Measurements from ENCODE around the gene SLCO3A1.

DNA sequence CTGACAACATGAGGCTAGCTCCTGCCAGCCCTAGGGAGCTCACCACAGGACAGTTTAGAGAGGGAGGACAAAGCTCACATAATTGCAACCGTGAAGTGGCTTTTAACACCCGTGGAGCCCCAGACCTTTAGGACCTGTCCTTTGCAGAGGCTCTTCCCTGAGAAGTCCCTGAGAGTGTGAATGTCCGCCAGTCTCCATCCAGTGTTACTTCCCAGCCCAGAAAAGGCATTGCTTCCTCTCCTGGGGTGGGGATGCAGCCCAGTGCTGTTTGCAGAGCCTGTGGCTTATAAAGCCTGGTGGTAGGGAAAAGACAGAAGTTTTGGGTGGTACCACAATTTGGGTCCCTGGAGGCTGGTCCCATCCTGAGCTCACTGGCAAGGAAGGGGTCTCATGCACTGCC, 182.0 kb downstream of the SLCO3A1 start:
- TF ChIP-seq, protein P1, sequence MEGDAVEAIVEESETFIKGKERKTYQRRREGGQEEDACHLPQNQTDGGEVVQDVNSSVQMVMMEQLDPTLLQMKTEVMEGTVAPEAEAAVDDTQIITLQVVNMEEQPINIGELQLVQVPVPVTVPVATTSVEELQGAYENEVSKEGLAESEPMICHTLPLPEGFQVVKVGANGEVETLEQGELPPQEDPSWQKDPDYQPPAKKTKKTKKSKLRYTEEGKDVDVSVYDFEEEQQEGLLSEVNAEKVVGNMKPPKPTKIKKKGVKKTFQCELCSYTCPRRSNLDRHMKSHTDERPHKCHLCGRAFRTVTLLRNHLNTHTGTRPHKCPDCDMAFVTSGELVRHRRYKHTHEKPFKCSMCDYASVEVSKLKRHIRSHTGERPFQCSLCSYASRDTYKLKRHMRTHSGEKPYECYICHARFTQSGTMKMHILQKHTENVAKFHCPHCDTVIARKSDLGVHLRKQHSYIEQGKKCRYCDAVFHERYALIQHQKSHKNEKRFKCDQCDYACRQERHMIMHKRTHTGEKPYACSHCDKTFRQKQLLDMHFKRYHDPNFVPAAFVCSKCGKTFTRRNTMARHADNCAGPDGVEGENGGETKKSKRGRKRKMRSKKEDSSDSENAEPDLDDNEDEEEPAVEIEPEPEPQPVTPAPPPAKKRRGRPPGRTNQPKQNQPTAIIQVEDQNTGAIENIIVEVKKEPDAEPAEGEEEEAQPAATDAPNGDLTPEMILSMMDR (IDR thresholded peaks at IDR 0.05) = no peak
- TF ChIP-seq POLR2A (IDR thresholded peaks at IDR 0.05) (no peak), POLR2AphosphoS5 (IDR thresholded peaks at IDR 0.05; ENCODE audit: insufficient read depth in 1 of 2, low read depth in 1 of 2) (no peak)
